Measurements from ENCODE around the gene CTCF. TPM values are rescaled to one million over a fixed set of nuclear protein-coding genes. Genes with fewer than 3 reads are reported as not detected.

The CTCF gene
- total RNA-seq, 1 donor from 2014 or later, result 28.3 TPM

- peak; percentile 84 for ATAC-seq
These were observed 121.4 kb downstream of the CTCF start for GRCh38 chr16:67683767-67684166.

GRCh38 chr16:67685388-67686112 lies 123.2 kb downstream of the CTCF start:
- no peak for ATAC-seq

Other genes with a start within 250 kb of the CTCF start
- gene KCTD19, start 235.8 kb upstream of the CTCF start, total RNA-seq, result not detected
- not detected for gene LRRC36, start 235.7 kb upstream of the CTCF start, total RNA-seq
- gene TPPP3, start 169.0 kb upstream of the CTCF start, total RNA-seq, result 3.7 TPM
- gene ZDHHC1, start 146.0 kb upstream of the CTCF start, total RNA-seq, result 3.8 TPM
- gene HSD11B2, start 131.4 kb upstream of the CTCF start, total RNA-seq, result 6.6 TPM
- 80.9 TPM for gene ATP6V0D1, start 81.4 kb upstream of the CTCF start, total RNA-seq
- not detected for gene AGRP, start 79.0 kb upstream of the CTCF start, total RNA-seq
- 14.3 TPM for gene RIPOR1, start 33.7 kb upstream of the CTCF start, total RNA-seq
- gene CARMIL2, start 82.6 kb downstream of the CTCF start, total RNA-seq, result 2.4 TPM
- 7.8 TPM for gene ACD, start 97.7 kb downstream of the CTCF start, total RNA-seq
- 1.8 TPM for gene PARD6A, start 98.4 kb downstream of the CTCF start, total RNA-seq
- 3.8 TPM for gene ENKD1, start 104.2 kb downstream of the CTCF start, total RNA-seq
- gene C16orf86, start 104.3 kb downstream of the CTCF start, total RNA-seq, result 0.84 TPM
- 25.4 TPM for gene GFOD2, start 156.8 kb downstream of the CTCF start, total RNA-seq
- gene RANBP10, start 244.0 kb downstream of the CTCF start, total RNA-seq, result 20.1 TPM
- 0.40 TPM for gene TSNAXIP1, start 244.4 kb downstream of the CTCF start, total RNA-seq

All from esophagus mucosa (tissue), 1 donor.